Hepatocyte (in vitro differentiated cells): Measurements from ENCODE around the gene GTF3A.

Source experiments
- EZH2 ChIP-seq: fragments of 200-600 bp; sonication (generic); IDR thresholded peaks from 2 replicates; pipeline ENCODE4 v1.6.1; 2016; ENCODE audit warnings: antibody characterized with exemption, mild to moderate bottlenecking, borderline replicate concordance
- EZH2phosphoT487 ChIP-seq: fragments of 200-600 bp; sonication (generic); IDR thresholded peaks from one replicate; pipeline ENCODE4 v1.6.1; 2018; ENCODE audit warnings: antibody characterized with exemption, mild to moderate bottlenecking, low read depth, moderate library complexity; ENCODE audit not compliant: unreplicated experiment, severe bottlenecking
- TF ChIP-seq, protein P1 (sequence below): fragments of 200-600 bp; sonication (generic); IDR thresholded peaks from 2 replicates; pipeline ENCODE4 v1.5.1; 2016; ENCODE audit warnings: antibody characterized with exemption, mild to moderate bottlenecking; ENCODE audit not compliant: poor library complexity

DNA sequence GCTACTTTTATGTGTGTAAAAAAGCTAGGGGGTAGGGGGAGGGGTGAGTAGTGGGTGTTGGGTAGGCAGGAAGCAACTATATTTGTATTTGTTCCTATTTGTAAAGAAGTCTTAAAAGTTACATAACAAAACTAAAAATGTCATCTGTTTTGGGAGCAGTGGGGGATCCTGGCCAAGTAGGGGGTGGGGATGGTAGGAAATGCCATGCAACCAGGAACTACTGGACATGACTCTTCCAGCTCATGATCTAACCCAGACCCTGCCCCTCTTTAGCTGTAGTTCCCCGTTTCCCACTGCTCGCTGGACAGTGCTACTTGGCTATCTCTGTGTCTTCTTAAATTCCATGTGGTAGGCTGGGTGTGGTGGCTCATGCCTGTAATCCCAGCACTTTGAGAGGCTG lies 3.2 kb downstream of the GTF3A start:
- TF ChIP-seq, protein P1, sequence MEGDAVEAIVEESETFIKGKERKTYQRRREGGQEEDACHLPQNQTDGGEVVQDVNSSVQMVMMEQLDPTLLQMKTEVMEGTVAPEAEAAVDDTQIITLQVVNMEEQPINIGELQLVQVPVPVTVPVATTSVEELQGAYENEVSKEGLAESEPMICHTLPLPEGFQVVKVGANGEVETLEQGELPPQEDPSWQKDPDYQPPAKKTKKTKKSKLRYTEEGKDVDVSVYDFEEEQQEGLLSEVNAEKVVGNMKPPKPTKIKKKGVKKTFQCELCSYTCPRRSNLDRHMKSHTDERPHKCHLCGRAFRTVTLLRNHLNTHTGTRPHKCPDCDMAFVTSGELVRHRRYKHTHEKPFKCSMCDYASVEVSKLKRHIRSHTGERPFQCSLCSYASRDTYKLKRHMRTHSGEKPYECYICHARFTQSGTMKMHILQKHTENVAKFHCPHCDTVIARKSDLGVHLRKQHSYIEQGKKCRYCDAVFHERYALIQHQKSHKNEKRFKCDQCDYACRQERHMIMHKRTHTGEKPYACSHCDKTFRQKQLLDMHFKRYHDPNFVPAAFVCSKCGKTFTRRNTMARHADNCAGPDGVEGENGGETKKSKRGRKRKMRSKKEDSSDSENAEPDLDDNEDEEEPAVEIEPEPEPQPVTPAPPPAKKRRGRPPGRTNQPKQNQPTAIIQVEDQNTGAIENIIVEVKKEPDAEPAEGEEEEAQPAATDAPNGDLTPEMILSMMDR: no peak
- no peak for TF ChIP-seq EZH2
- no peak for TF ChIP-seq EZH2phosphoT487
